NCI-H2081 (cell line): ENCODE data around the gene TMIGD2.
A peak's percentile ranks its signal among the peaks of the same experiment; 100 is the strongest.
"Not testable (repeated sequence)": the region's sequence is repeated elsewhere in the genome, so short reads cannot be mapped to it uniquely, and the experiment has no call there.

Source experiments
- DNase-seq, 2 experiments: peaks; one replicate each; lab custom pipeline; 2025; lab: John Stamatoyannopoulos, UW

The TMIGD2 gene

DNA sequence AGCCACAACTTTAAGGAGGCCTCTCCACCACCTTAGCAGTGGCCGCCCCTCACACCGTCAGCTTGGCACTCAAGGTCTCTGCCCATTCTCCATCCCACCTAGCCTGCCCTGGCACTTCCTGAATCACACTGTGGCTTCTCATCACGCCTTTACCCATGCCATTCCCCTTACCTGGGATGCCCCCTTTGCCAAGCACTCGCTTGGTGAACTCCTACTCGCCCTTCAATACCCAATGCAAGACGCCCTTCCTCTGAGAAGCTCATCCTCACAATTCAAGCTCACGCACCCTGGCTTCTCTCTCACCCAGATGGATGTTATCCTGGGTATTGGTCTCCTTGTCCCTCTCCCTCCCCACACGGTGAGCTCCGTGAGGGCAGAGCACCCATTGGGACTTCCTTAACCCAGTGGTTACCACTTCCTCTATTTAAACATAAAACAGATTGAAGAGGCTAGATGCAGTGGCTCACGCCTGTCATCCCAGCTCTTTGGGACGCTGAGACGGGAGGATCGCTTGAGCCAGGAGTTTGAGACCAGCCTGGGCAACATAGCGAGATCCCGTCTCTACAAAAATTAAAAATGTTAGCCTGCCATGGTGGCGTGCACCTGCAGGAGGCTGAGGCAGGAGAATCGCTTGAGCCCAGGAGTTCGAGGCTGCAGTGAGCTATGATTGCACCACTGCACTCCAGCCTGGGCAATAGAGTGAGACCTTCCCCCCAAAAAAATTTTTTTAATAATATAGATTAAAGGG, 35.8 kb downstream of the TMIGD2 start:
- no peak for DNase-seq

- DNase-seq: no peak
Observed at GRCh38 chr19:4264812-4265211, 37.4 kb downstream of the TMIGD2 start.

DNA sequence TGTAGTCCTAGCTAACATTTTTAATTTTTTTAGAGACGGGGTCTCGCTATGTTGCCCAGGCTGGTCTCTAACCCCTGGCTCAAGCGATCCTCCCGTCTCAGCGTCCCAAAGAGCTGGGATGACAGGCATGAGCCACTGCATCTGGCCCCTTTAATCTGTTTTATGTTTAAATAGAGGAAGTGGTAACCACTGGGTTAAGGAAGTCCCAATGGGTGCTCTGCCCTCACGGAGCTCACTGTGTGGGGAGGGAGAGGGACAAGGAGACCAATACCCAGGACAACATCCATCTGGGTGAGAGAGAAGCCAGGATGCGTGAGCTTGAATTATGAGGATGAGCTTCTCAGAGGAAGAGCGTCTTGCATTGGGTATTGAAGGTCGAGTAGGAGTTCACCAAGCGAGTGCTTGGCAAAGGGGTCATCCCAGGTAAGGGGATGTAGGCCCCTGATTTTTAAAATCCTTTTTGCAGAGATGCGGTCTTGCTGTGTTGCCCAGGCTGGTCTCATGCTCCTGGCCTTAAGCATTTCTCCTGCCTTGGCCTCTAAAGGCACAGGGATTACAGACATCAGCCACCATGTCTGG, 41.5 kb downstream of the TMIGD2 start:
- no peak for DNase-seq

- no peak for DNase-seq
Observed at GRCh38 chr19:4258181-4258580, 44.0 kb downstream of the TMIGD2 start.

DNA sequence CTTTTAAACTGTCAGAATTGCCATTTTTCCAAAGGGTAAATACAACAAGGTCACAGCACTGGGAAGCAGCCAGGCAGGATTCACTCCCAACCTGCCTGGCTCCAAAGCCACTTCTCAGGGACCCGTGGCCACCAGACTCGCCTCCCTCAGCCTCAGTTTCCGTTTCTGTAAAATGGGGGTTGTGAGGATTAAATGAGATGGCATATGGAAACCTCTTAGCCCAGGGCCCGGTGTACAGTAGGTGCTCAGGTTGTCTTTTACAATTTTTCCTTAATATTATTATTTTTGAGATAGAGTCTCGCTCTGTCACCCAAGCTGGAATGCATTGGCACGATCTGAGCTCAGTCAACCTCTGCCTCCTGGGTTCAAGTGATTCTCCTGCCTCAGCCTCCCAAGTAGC, 45.2 kb downstream of the TMIGD2 start:
- DNase-seq: no peak

- DNase-seq: no peak
Observed at GRCh38 chr19:4256563-4256962, 45.6 kb downstream of the TMIGD2 start.

- DNase-seq: peak; percentile 98 to 100
Observed at GRCh38 chr19:4246767-4247593, 55.2 kb downstream of the TMIGD2 start, which contains the start of gene YJU2. Gene YJU2, plus strand, starts transcription at chr19:4247080. Its CDS starts 67 bp downstream, at chr19:4247147.

DNA sequence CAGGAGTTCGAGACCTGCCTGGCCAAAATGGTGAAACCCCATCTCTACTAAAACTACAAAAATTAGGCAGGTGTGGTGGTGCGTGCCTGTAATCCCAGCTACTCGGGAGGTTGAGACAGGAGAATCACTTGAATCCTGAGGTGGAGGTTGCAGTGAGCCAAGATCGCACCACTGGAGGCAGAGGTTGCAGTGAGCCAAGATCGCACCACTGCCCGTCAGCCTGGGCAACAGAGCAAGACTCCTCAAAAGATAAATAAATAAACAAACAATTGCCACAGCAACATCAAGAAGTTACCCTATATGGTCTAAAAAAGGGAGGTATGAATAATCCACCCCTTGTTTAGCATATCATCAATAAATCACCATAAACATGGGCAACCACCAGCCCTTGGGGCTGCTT, 56.3 kb downstream of the TMIGD2 start:
- DNase-seq: not testable (repeated sequence)
